Esophagus squamous epithelium (tissue), 5 donors: ENCODE results near the gene OR2V2. TPM values are rescaled to one million over a fixed set of nuclear protein-coding genes. Genes with fewer than 3 reads are reported as not detected.

ENCODE experiments used
- DNase-seq: peaks from one replicate; lab custom pipeline; 2025; lab: John Stamatoyannopoulos, UW
- H3K27ac ChIP-seq, 4 donors: fragments of 200-600 bp; sonication (generic); one replicate each; pipeline ENCODE4 v1.5.1; 2016 to 2019; ENCODE audit warnings: mild to moderate bottlenecking in 1 of 4
- H3K27me3 ChIP-seq, 4 donors: fragments of 200-600 bp; sonication (generic); 1 replicate in 3 of 4; 2 replicates in 1 of 4; pipeline versions ENCODE4 v1.5.1 to v1.6.0; 2017 to 2021; ENCODE audit warnings: antibody characterized with exemption in 1 of 4
- H3K36me3 ChIP-seq, 3 donors: fragments of 200-600 bp; sonication (generic); one replicate each; pipeline ENCODE4 v1.5.1; 2016 to 2019
- H3K4me1 ChIP-seq, 3 donors: fragments of 200-600 bp; sonication (generic); one replicate each; pipeline ENCODE4 v1.5.1; 2017 to 2019
- H3K4me3 ChIP-seq, 4 donors: fragments of 200-600 bp; sonication (generic); 1 replicate in 3 of 4; 2 replicates in 1 of 4; pipeline ENCODE4 v1.5.1; 2016 to 2019; ENCODE audit warnings: mild to moderate bottlenecking in 2 of 4, moderate library complexity in 1 of 4
- H3K9me3 ChIP-seq, 3 donors: fragments of 200-600 bp; sonication (generic); one replicate each; pipeline ENCODE4 v1.5.1; 2016 to 2019
- CTCF ChIP-seq, 6 experiments: fragments of 450-650 bp in 4 of 6; fragments of 200-600 bp in 2 of 6; sonication (generic) in 2 of 6; IDR thresholded peaks; one replicate each; pipeline ENCODE4 v1.5.1; 2016 to 2019; ENCODE audit warnings: antibody characterized with exemption in 6 of 6, mild to moderate bottlenecking in 4 of 6, moderate library complexity in 4 of 6
- POLR2A ChIP-seq, 4 donors: fragments of 450-650 bp; IDR thresholded peaks; one replicate each; pipeline ENCODE4 v1.6.1; 2017; ENCODE audit warnings: antibody characterized with exemption in 4 of 4, mild to moderate bottlenecking in 4 of 4, moderate library complexity in 3 of 4
- WGBS, 2 donors: methylation state at CpG; one replicate each; pipeline ENCODE4 v1.1.5; 2018; 5-methylcytosine and 5-hydroxymethylcytosine counted together
- intact Hi-C: fragments of 100-400 bp; cut with DNase I; formaldehyde crosslinking; loops from one replicate; pipeline ENCODE4 v1.15.0; 2022
- total RNA-seq, 4 donors: library from RNA; depleted of rRNA; stranded (reverse); fragments of >200 nt; gene quantifications; one replicate each; pipeline ENCODE4 v1.1.0, GENCODE V29; 2016
- donor health status: DM: yes; HTN: yes; CAD: no.

The OR2V2 gene
- total RNA-seq, 4 donors from 2014 or later: not detected

- WGBS, 2 donors: 36 to 41% methylated on average over 10 to 11 of the region's 12 CpGs
- no peaks in the 10 kb centered on the region for H3K9me3 ChIP-seq
- H3K36me3 ChIP-seq: peaks cover 0 to 32% (median 0%) of the 10 kb centered on the region in 3 donors
- TF ChIP-seq POLR2A (IDR thresholded peaks at IDR 0.05) (no peak), CTCF (IDR thresholded peaks at IDR 0.05) (no peak)
- peak overlapping the region; percentile 64 to 96 (median 82) for H3K4me3 ChIP-seq
- peaks cover 7 to 51% (median 10%) of the 10 kb centered on the region in 3 donors for H3K4me1 ChIP-seq
- DNase-seq: no peak
- intact Hi-C loops: no loop called here
- H3K27ac ChIP-seq: peak overlapping the region; percentile 90 to 93 (median 90)
- H3K27me3 ChIP-seq: no peaks in the 10 kb centered on the region
Measured at GRCh38 chr5:181192337-181193046, 45.1 kb downstream of the OR2V2 start.

- Histone ChIP-seq H3K36me3 (peaks cover 0 to 43% (median 0%) of the 10 kb centered on the region in 3 donors), H3K4me1 (peaks cover 4 to 39% (median 10%) of the 10 kb centered on the region in 3 donors), H3K4me3 (no peak overlapping the region), H3K9me3 (no peaks in the 10 kb centered on the region), H3K27me3 (no peaks in the 10 kb centered on the region), H3K27ac (no peak overlapping the region)
- DNase-seq: no peak
- 63 to 88% methylated on average over 1 of the region's 2 CpGs for WGBS, 2 donors
- intact Hi-C loops: no loop called here
- TF ChIP-seq POLR2A (IDR thresholded peaks at IDR 0.05) (no peak), CTCF (IDR thresholded peaks at IDR 0.05) (no peak)
Measured at GRCh38 chr5:181193656-181194055, 46.3 kb downstream of the OR2V2 start.

GRCh38 chr5:181194489-181195248, 47.3 kb downstream of the OR2V2 start:
- Histone ChIP-seq H3K4me3 (no peak overlapping the region), H3K27ac (no peak overlapping the region), H3K9me3 (no peaks in the 10 kb centered on the region), H3K36me3 (peaks cover 0 to 54% (median 0%) of the 10 kb centered on the region in 3 donors), H3K27me3 (no peaks in the 10 kb centered on the region), H3K4me1 (peaks cover 0 to 29% (median 10%) of the 10 kb centered on the region in 3 donors)
- WGBS, 2 donors: 86 to 87% methylated on average over 6 to 14 of the region's 21 CpGs
- intact Hi-C loops: no loop called here
- no peak for TF ChIP-seq POLR2A (IDR thresholded peaks at IDR 0.05)
- TF ChIP-seq CTCF (IDR thresholded peaks at IDR 0.05): no peak
- no peak for DNase-seq

GRCh38 chr5:181195249-181195761, 47.9 kb downstream of the OR2V2 start:
- 83 to 89% methylated on average over 1 to 6 of the region's 45 CpGs for WGBS, 2 donors

More at GRCh38 chr5:181195249-181195761, 47.9 kb downstream of the OR2V2 start:
- no peak for TF ChIP-seq POLR2A (IDR thresholded peaks at IDR 0.05)
- no peak for TF ChIP-seq CTCF (IDR thresholded peaks at IDR 0.05)
- Histone ChIP-seq H3K27me3 (no peaks in the 10 kb centered on the region), H3K36me3 (peaks cover 0 to 60% (median 0%) of the 10 kb centered on the region in 3 donors), H3K9me3 (no peaks in the 10 kb centered on the region), H3K27ac (no peak overlapping the region), H3K4me1 (peaks cover 0 to 23% (median 9%) of the 10 kb centered on the region in 3 donors), H3K4me3 (no peak overlapping the region)
- intact Hi-C loops: no loop called here
- DNase-seq: no peak
